ENCODE measurements around the gene KIAA0232. TPM values are rescaled to one million over a fixed set of nuclear protein-coding genes. Genes with fewer than 3 reads are reported as not detected.

KIAA0232 gene
- total and polyA plus RNA-seq, 10 of the 15 experiments (the other 5 are each of a cell fraction or from before 2014, with no cell fraction given) = 2.8 to 15.1 (median 10.8) TPM

DNA sequence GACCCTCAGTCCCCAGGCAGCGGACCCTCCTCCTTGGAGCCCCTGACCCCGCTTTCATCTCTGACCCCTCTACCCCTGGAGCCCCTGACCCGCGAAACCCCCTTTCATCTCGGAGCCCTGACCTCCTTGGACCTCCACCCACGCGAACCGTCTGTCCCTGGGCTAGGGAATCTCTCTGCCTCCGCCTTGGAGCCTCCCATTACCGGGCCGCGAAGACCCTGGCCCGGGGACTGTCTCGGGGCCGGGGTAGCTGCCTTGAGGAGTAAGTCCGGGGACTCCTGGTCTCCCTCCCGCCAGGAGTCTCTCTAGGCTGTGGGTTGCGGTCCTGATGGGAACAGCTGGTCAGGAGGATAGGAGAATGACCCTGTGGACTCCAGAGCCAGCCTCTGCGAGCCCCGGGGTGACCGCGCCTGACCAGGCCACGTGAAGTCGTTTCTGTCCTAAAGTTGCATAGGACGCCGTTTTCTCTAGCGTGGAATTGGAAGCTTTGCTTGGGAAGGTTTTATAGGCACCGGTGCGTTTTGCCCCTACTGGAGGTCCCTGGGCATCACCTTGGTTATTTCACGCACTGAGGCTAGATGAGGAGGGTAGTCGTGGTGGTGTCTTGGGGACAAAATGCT lies 127.9 kb downstream of the KIAA0232 start (continued):
- TF ChIP-seq, protein P1, sequence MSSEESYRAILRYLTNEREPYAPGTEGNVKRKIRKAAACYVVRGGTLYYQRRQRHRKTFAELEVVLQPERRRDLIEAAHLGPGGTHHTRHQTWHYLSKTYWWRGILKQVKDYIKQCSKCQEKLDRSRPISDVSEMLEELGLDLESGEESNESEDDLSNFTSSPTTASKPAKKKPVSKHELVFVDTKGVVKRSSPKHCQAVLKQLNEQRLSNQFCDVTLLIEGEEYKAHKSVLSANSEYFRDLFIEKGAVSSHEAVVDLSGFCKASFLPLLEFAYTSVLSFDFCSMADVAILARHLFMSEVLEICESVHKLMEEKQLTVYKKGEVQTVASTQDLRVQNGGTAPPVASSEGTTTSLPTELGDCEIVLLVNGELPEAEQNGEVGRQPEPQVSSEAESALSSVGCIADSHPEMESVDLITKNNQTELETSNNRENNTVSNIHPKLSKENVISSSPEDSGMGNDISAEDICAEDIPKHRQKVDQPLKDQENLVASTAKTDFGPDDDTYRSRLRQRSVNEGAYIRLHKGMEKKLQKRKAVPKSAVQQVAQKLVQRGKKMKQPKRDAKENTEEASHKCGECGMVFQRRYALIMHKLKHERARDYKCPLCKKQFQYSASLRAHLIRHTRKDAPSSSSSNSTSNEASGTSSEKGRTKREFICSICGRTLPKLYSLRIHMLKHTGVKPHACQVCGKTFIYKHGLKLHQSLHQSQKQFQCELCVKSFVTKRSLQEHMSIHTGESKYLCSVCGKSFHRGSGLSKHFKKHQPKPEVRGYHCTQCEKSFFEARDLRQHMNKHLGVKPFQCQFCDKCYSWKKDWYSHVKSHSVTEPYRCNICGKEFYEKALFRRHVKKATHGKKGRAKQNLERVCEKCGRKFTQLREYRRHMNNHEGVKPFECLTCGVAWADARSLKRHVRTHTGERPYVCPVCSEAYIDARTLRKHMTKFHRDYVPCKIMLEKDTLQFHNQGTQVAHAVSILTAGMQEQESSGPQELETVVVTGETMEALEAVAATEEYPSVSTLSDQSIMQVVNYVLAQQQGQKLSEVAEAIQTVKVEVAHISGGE (CRISPR knock-in tag; IDR thresholded peaks at IDR 0.05) = no peak
- TF ChIP-seq NR2F1 (conservative IDR thresholded peaks at IDR 0.05) = 0 out of 2 replicates have a peak, but pooled peaks have one; percentile 48
- no peak for TF ChIP-seq ZNF384 (IDR thresholded peaks at IDR 0.05; ENCODE audit: borderline replicate concordance, low read depth, low read length)
- TF ChIP-seq PML (IDR thresholded peaks at IDR 0.05; ENCODE audit: low read length) = no peak
- no peak for TF ChIP-seq REST (IDR thresholded peaks at IDR 0.05; ENCODE audit: low read depth, low read length)
- TF ChIP-seq PAX5 (IDR thresholded peaks at IDR 0.05; ENCODE audit: borderline replicate concordance, low read depth, low read length) = no peak
- TF ChIP-seq ATF2 (IDR thresholded peaks at IDR 0.05; ENCODE audit: low read length) = no peak
- TF ChIP-seq CHD4 (IDR thresholded peaks at IDR 0.05) = no peak
- no peak for TF ChIP-seq ZZZ3 (IDR thresholded peaks at IDR 0.05; ENCODE audit: control insufficient read depth, insufficient read length, low read depth)
- peak in 1 of 2 experiments; percentile 61; a peak in 1 of 3 replicates for TF ChIP-seq EGR1 (IDR thresholded peaks at IDR 0.05; ENCODE audit: borderline replicate concordance in 1 of 2, low read depth in 2 of 2, low read length in 2 of 2)
- TF ChIP-seq RFX5 (IDR thresholded peaks at IDR 0.05; ENCODE audit: low read depth, low read length) = no peak
- TF ChIP-seq ZNF207 (IDR thresholded peaks at IDR 0.05; ENCODE audit: borderline replicate concordance) = no peak
- 0 out of 2 replicates have a peak, but pooled peaks have one; percentile 35 for TF ChIP-seq EED (IDR thresholded peaks at IDR 0.05; ENCODE audit: low read depth)
- TF ChIP-seq, protein P2, sequence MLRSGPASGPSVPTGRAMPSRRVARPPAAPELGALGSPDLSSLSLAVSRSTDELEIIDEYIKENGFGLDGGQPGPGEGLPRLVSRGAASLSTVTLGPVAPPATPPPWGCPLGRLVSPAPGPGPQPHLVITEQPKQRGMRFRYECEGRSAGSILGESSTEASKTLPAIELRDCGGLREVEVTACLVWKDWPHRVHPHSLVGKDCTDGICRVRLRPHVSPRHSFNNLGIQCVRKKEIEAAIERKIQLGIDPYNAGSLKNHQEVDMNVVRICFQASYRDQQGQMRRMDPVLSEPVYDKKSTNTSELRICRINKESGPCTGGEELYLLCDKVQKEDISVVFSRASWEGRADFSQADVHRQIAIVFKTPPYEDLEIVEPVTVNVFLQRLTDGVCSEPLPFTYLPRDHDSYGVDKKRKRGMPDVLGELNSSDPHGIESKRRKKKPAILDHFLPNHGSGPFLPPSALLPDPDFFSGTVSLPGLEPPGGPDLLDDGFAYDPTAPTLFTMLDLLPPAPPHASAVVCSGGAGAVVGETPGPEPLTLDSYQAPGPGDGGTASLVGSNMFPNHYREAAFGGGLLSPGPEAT (IDR thresholded peaks at IDR 0.05; ENCODE audit: low read depth) = no peak
- TF ChIP-seq TBL1XR1 (IDR thresholded peaks at IDR 0.05; ENCODE audit: low read depth, low read length) = no peak
- no peak for TF ChIP-seq MYC (IDR thresholded peaks at IDR 0.05; ENCODE audit: insufficient read depth, insufficient read length, insufficient replicate concordance, low read length, severe bottlenecking)
- no peak for TF ChIP-seq KDM1A (IDR thresholded peaks at IDR 0.05; ENCODE audit: borderline replicate concordance)

All from GM12878 (cell line).